Mesenchymal stem cell (in vitro differentiated cells and primary cell): Measurements from ENCODE around the gene TMEM132E.

Source experiments
- DNase-seq: peaks from one replicate; pipeline ENCODE4 v3.0.0-alpha.2; 2013
- H2AFZ ChIP-seq: one replicate; pipeline ENCODE4 v1.6.1; 2013; ENCODE audit warnings: low read depth, mild to moderate bottlenecking, control low read depth, inconsistent platforms, low read length, moderate library complexity
- H2AK5ac ChIP-seq: 2 replicates; pipeline ENCODE4 v1.6.1; 2013; ENCODE audit warnings: low read length, moderate library complexity, mild to moderate bottlenecking, inconsistent platforms; ENCODE audit not compliant: severe bottlenecking
- H2BK120ac ChIP-seq: one replicate; pipeline ENCODE4 v1.6.1; 2013; ENCODE audit warnings: low read depth, mild to moderate bottlenecking, inconsistent platforms, low read length, moderate library complexity
- H2BK12ac ChIP-seq, 2 experiments: one replicate each; pipeline ENCODE4 v1.6.1; 2013; ENCODE audit warnings: inconsistent platforms in 2 of 2, low read length in 2 of 2, mild to moderate bottlenecking in 2 of 2, moderate library complexity in 2 of 2, control low read depth in 1 of 2
- H2BK15ac ChIP-seq: one replicate; pipeline ENCODE4 v1.6.1; 2013; ENCODE audit warnings: mild to moderate bottlenecking, low read depth, inconsistent platforms; ENCODE audit not compliant: poor library complexity, severe bottlenecking
- H2BK5ac ChIP-seq: 2 replicates; pipeline ENCODE4 v1.6.1; 2013; ENCODE audit warnings: low read depth, mild to moderate bottlenecking, low read length, control low read depth, inconsistent platforms; ENCODE audit not compliant: poor library complexity, severe bottlenecking
- H3K14ac ChIP-seq, 2 experiments: one replicate each; pipeline ENCODE4 v1.6.1; 2013; ENCODE audit warnings: inconsistent platforms in 2 of 2, low read length in 2 of 2, control low read depth in 1 of 2, mild to moderate bottlenecking in 1 of 2, moderate library complexity in 1 of 2
- H3K18ac ChIP-seq, 2 experiments: one replicate each; pipeline ENCODE4 v1.6.1; 2013; ENCODE audit warnings: inconsistent platforms in 2 of 2, low read length in 2 of 2, control low read depth in 1 of 2, low read depth in 1 of 2, mild to moderate bottlenecking in 1 of 2
- H3K23ac ChIP-seq, 2 experiments: one replicate each; pipeline ENCODE4 v1.6.1; 2013; ENCODE audit warnings: inconsistent platforms in 2 of 2, low read length in 2 of 2, mild to moderate bottlenecking in 2 of 2, moderate library complexity in 2 of 2, control low read depth in 1 of 2
- H3K27ac ChIP-seq: 2 replicates; pipeline ENCODE4 v1.5.1; 2013; ENCODE audit warnings: mild to moderate bottlenecking, moderate library complexity, low read length, control low read depth, inconsistent platforms; ENCODE audit not compliant: poor library complexity, severe bottlenecking
- H3K27me3 ChIP-seq, 2 experiments: 2 replicates each; pipeline versions ENCODE4 v1.6.1 to v1.7.0; 2013; ENCODE audit warnings: low read length in 2 of 2, mild to moderate bottlenecking in 2 of 2, moderate library complexity in 2 of 2, control low read depth in 1 of 2, inconsistent platforms in 1 of 2; ENCODE audit not compliant: control insufficient read depth in 1 of 2, insufficient read depth in 1 of 2
- H3K36me3 ChIP-seq, 2 experiments: 2 replicates each; pipeline versions ENCODE4 v1.6.1 to v1.7.0; 2013; ENCODE audit warnings: low read length in 2 of 2, control low read depth in 1 of 2, inconsistent platforms in 1 of 2, low read depth in 1 of 2, mild to moderate bottlenecking in 1 of 2; ENCODE audit not compliant: insufficient read depth in 2 of 2, control insufficient read depth in 1 of 2
- H3K4ac ChIP-seq, 2 experiments: one replicate each; pipeline ENCODE4 v1.6.1; 2013; ENCODE audit warnings: inconsistent platforms in 2 of 2, low read length in 2 of 2, mild to moderate bottlenecking in 2 of 2, moderate library complexity in 2 of 2, control low read depth in 1 of 2, low read depth in 1 of 2
- H3K4me1 ChIP-seq: 2 replicates; pipeline ENCODE4 v1.6.1; 2013; ENCODE audit warnings: low read depth, low read length, control low read depth; ENCODE audit not compliant: control insufficient read depth, insufficient read depth
- H3K4me2 ChIP-seq: 2 replicates; pipeline ENCODE4 v1.6.1; 2013; ENCODE audit warnings: low read length, mild to moderate bottlenecking, inconsistent platforms; ENCODE audit not compliant: poor library complexity, severe bottlenecking
- H3K4me3 ChIP-seq, 2 experiments: 2 replicates each; pipeline versions ENCODE4 v1.5.1 to v1.7.0; 2013; ENCODE audit warnings: low read length in 2 of 2, mild to moderate bottlenecking in 2 of 2, control low read depth in 1 of 2, low read depth in 1 of 2; ENCODE audit not compliant: insufficient read depth in 1 of 2
- H3K79me1 ChIP-seq: replicated peaks from 2 replicates; pipeline ENCODE4 v1.6.1; 2013; ENCODE audit warnings: mild to moderate bottlenecking, control low read depth, low read length, inconsistent platforms; ENCODE audit not compliant: poor library complexity, severe bottlenecking
- H3K9ac ChIP-seq: 2 replicates; pipeline ENCODE4 v1.7.0; 2013; ENCODE audit warnings: mild to moderate bottlenecking, low read length, moderate library complexity
- H3K9me3 ChIP-seq: 2 replicates; pipeline ENCODE4 v1.7.0; 2013; ENCODE audit warnings: mild to moderate bottlenecking, low read length; ENCODE audit not compliant: control insufficient read depth
- H4K8ac ChIP-seq: one replicate; pipeline ENCODE4 v1.6.1; 2013; ENCODE audit warnings: inconsistent platforms, mild to moderate bottlenecking, low read length, moderate library complexity
- H4K91ac ChIP-seq: one replicate; pipeline ENCODE4 v1.6.1; 2013; ENCODE audit warnings: mild to moderate bottlenecking, low read length, inconsistent platforms
- WGBS: methylation state at CpG from one replicate; pipeline ENCODE4 v1.1.7; 2013; ENCODE audit warnings: mixed read lengths; 5-methylcytosine and 5-hydroxymethylcytosine counted together

Gene TMEM132E

GRCh38 chr17:34633351-34633750 is 54.0 kb downstream of the TMEM132E start:
- Histone ChIP-seq H3K23ac (no peak overlapping the region), H3K79me1 (no peaks in the 10 kb centered on the region), H2BK12ac (no peak overlapping the region), H2BK5ac (no peak overlapping the region), H3K27me3 (peaks cover 0 to 79% of the 10 kb centered on the region in 2 experiments), H2AK5ac (no peak overlapping the region), H3K4me1 (no peaks in the 10 kb centered on the region), H4K91ac (no peak overlapping the region), H3K4me3 (no peak overlapping the region), H4K8ac (no peak overlapping the region), H3K27ac (no peak overlapping the region), H3K18ac (no peak overlapping the region), H2BK15ac (no peak overlapping the region), H3K4ac (no peak overlapping the region), H2BK120ac (no peak overlapping the region), H3K9ac (no peak overlapping the region), H2AFZ (no peak overlapping the region), H3K4me2 (no peak overlapping the region), H3K9me3 (no peaks in the 10 kb centered on the region), H3K14ac (no peak overlapping the region), H3K36me3 (no peaks in the 10 kb centered on the region)
- DNase-seq: no peak
- 14% methylated on average over 3 of the region's 4 CpGs for WGBS

- no peak overlapping the region for H2BK120ac ChIP-seq
- no peak overlapping the region for H2AK5ac ChIP-seq
- no peak overlapping the region for H3K4ac ChIP-seq
- H2BK5ac ChIP-seq: no peak overlapping the region
- H3K4me3 ChIP-seq: no peak overlapping the region
- no peak overlapping the region for H3K27ac ChIP-seq
- H3K9me3 ChIP-seq: no peaks in the 10 kb centered on the region
- no peak overlapping the region for H3K14ac ChIP-seq
- no peaks in the 10 kb centered on the region for H3K36me3 ChIP-seq
- H3K23ac ChIP-seq: no peak overlapping the region
- H3K79me1 ChIP-seq: no peaks in the 10 kb centered on the region
- no peak overlapping the region for H2BK15ac ChIP-seq
- 71% methylated on average over 2 of the region's 3 CpGs for WGBS
- no peak overlapping the region for H3K4me2 ChIP-seq
- H3K9ac ChIP-seq: no peak overlapping the region
- DNase-seq: no peak
- H2BK12ac ChIP-seq: no peak overlapping the region
- no peak overlapping the region for H2AFZ ChIP-seq
- no peaks in the 10 kb centered on the region for H3K4me1 ChIP-seq
- no peak overlapping the region for H3K18ac ChIP-seq
- no peak overlapping the region for H4K91ac ChIP-seq
- no peak overlapping the region for H4K8ac ChIP-seq
- peaks cover 0 to 80% of the 10 kb centered on the region in 2 experiments for H3K27me3 ChIP-seq
Measured at GRCh38 chr17:34633760-34634159, 54.4 kb downstream of the TMEM132E start.

DNA sequence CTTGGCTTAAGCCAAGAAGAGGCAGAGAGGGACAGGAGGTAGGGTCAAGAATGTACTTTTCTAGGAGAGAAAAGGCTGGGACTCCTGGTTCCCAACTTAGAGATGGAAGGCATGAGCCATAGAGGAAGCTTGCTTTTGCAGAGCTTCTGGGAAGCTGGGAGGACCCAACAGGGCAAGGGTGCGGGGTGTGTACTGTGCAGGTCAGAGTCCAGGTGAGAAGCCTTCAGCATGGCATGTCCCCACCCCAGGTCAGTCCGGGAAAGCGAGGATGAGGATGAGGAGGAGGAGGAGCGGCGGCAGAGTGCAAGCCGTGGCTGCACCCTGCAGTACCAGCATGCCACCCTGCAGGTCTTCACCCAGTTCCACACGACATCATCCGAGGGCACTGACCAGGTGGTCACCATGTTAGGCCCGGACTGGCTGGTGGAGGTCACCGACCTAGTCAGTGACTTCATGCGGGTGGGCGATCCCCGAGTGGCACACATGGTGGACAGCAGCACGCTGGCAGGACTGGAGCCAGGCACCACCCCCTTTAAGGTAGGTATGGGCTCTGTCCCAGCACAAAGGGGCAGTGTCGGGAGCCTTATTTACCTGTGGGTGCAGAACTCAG is 55.3 kb downstream of the TMEM132E start:
- H2BK5ac ChIP-seq: no peak overlapping the region
- DNase-seq: no peak
- no peaks in the 10 kb centered on the region for H3K9me3 ChIP-seq
- no peak overlapping the region for H3K4ac ChIP-seq
- no peak overlapping the region for H2BK12ac ChIP-seq
- no peak overlapping the region for H3K27ac ChIP-seq
- H3K23ac ChIP-seq: no peak overlapping the region
- no peak overlapping the region for H3K4me3 ChIP-seq
- H2BK15ac ChIP-seq: no peak overlapping the region
- no peak overlapping the region for H2AFZ ChIP-seq
- H3K18ac ChIP-seq: no peak overlapping the region
- H3K14ac ChIP-seq: no peak overlapping the region
- H4K91ac ChIP-seq: no peak overlapping the region
- H4K8ac ChIP-seq: no peak overlapping the region
- no peak overlapping the region for H3K9ac ChIP-seq
- H2AK5ac ChIP-seq: no peak overlapping the region
- H3K27me3 ChIP-seq: peaks cover 0 to 80% of the 10 kb centered on the region in 2 experiments
- WGBS: 87% methylated on average over 14 of the region's 15 CpGs
- H3K36me3 ChIP-seq: no peaks in the 10 kb centered on the region
- H2BK120ac ChIP-seq: no peak overlapping the region
- H3K4me2 ChIP-seq: no peak overlapping the region
- no peaks in the 10 kb centered on the region for H3K4me1 ChIP-seq
- H3K79me1 ChIP-seq: no peaks in the 10 kb centered on the region

DNA sequence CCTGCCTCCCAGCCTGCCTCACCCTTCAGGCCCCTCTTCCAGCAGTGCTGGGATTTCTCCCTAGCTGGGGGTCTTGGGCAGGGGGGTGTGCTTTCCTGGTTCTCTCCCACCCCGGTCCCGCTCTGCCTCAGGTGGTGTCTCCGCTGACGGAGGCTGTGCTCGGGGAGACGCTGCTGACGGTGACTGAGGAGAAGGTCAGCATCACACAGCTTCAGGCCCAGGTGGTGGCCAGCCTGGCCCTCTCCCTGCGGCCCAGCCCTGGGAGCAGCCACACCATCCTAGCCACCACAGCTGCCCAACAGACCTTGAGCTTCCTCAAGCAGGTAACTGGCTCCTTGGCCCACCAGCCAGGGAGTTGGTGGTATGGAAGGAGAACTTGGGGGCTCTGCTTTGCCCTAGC is 56.5 kb downstream of the TMEM132E start:
- Histone ChIP-seq H3K27ac (no peak overlapping the region), H3K27me3 (peaks cover 0 to 79% of the 10 kb centered on the region in 2 experiments), H2AK5ac (no peak overlapping the region), H4K91ac (no peak overlapping the region), H3K4ac (no peak overlapping the region), H2BK120ac (no peak overlapping the region), H4K8ac (no peak overlapping the region), H3K9ac (no peak overlapping the region), H2BK15ac (no peak overlapping the region), H3K9me3 (no peaks in the 10 kb centered on the region), H2BK5ac (no peak overlapping the region), H3K23ac (no peak overlapping the region), H3K36me3 (no peaks in the 10 kb centered on the region), H3K4me3 (no peak overlapping the region), H3K4me1 (no peaks in the 10 kb centered on the region), H2AFZ (no peak overlapping the region), H3K79me1 (no peaks in the 10 kb centered on the region), H3K4me2 (no peak overlapping the region), H2BK12ac (no peak overlapping the region), H3K14ac (no peak overlapping the region), H3K18ac (no peak overlapping the region)
- 87% methylated on average over 7 of the region's 8 CpGs for WGBS
- no peak for DNase-seq
